Smooth muscle cell of trachea (primary cell): ENCODE measurements around the gene TREML4. TPM values are rescaled to one million over a fixed set of nuclear protein-coding genes. Genes with fewer than 3 reads are reported as not detected.

ENCODE experiments used
- total RNA-seq: library from RNA; depleted of rRNA; stranded (reverse); fragments of >200 nt; gene quantifications from 2 replicates; pipeline ENCODE4 v1.2.1, GENCODE V29; 2014

Gene TREML4
- total RNA-seq, result not detected in 2 replicates

DNA sequence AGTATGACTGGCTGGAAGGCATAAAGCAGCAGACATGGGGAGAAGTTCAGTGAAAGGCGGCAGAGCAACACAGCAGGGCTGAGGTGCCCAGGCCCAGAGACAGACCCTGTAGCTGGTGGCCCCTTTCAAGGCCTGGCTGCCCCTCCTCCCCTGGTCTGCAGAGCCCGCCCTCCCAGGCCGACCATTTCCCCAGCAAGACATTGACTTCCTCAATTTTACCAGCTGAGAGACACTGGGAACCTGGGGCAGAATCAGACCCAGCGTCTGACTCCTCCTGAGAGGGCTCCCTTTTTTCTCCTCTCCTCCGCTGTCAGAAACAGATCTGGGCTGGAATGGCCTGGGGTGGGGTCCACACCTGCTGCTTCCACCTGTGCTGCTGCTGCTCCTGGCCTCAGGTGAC, at the start of gene TREML4:
TSS of gene TREML4 (plus strand) at position 254 of the 400 bp plus-strand sequence. CDS start at position 333, 79 bp downstream.

GRCh38 chr6:41200901-41201763, 27.0 kb upstream of the TREML4 start, which contains the start of gene TREML2:
TREML2 (minus strand) TSS chr6:41201149; CDS start chr6:41201008, 141 bp downstream.

DNA sequence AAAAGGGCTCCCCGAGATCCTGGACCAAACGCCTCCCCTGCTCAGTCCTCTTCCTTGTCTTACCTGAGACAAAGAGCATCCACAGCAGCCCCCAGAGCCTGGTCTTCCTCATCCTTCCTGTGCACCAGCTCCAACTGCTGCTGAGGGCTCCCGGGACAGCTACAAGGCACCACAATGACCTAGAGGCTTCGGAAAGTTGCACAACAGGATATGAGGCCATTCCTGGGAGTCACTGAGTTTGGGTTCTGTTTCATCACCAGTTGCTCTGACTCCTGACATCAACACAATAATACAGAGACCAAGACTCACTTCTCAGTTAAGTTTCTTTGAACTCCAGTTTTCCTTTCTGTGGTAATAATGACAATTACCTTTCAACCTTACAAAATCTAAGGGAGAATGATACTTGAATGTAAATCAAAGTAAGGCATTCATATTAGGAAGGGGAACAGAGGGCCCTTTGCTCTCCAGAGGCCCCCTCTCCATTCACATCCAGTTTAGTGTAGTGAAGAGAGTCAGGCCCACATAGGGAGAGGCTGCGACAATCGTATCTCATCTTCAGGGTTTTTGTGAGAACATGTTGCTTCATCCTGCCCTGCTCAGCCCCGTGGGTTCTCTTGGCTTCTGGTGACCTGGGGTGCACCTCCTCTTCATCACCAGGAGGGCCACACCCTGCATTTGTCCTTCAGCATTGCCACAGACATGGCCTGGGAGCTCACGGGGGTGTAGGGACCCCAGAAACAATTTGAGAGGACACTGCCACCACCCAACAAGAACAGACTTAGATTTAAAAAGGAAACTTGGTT, 58.6 kb downstream of the TREML4 start, which contains the start of gene TREM1:
TSS of gene TREM1 (minus strand) at position 139 of the 803 bp plus-strand sequence. CDS start at position 112, 27 bp downstream.

Other genes with a start within 250 kb of the TREML4 start
- gene UNC5CL, start 189.1 kb upstream of the TREML4 start, total RNA-seq, result under 0.01 and 0.15 TPM in 2 replicates
- not detected in 2 replicates for gene TSPO2, start 185.9 kb upstream of the TREML4 start, total RNA-seq
- not detected in 2 replicates for gene APOBEC2, start 175.1 kb upstream of the TREML4 start, total RNA-seq
- gene OARD1, start 156.0 kb upstream of the TREML4 start, total RNA-seq, result 8.8 and 16.0 TPM in 2 replicates
- gene NFYA, start 155.4 kb upstream of the TREML4 start, total RNA-seq, result 11.4 and 16.0 TPM in 2 replicates
- not detected in 2 replicates for gene TREML1, start 74.0 kb upstream of the TREML4 start, total RNA-seq
- 0.33 and 0.44 TPM in 2 replicates for gene TREM2, start 65.2 kb upstream of the TREML4 start, total RNA-seq
- not detected in 2 replicates for gene TREML2, start 27.2 kb upstream of the TREML4 start, total RNA-seq
- gene TREM1, start 58.3 kb downstream of the TREML4 start, total RNA-seq, result 0.50 TPM in 1 of 2 replicates, not detected in the other
- gene NCR2, start 107.3 kb downstream of the TREML4 start, total RNA-seq, result not detected in 2 replicates